Hematopoietic multipotent progenitor cell (in vitro differentiated cells): ENCODE measurements around the gene ALKBH5. TPM values are rescaled to one million over a fixed set of nuclear protein-coding genes. Genes with fewer than 3 reads are reported as not detected.
A peak's percentile ranks its signal among the peaks of the same experiment; 100 is the strongest.
"Not testable (repeated sequence)": the region's sequence is repeated elsewhere in the genome, so short reads cannot be mapped to it uniquely, and the experiment has no call there.

Experiments
- DNase-seq, 3 donors: peaks; one replicate each; pipeline ENCODE4 v3.0.0-alpha.2; 2011 to 2015; ENCODE audit warnings: low read depth in 2 of 3, low spot score in 2 of 3
- total RNA-seq: library from RNA; depleted of rRNA; stranded (reverse); fragments of >200 nt; gene quantifications from one replicate; pipeline ENCODE4 v1.2.3, GENCODE V29; 2012

Gene ALKBH5
- total RNA-seq, 1 donor, result 104 TPM

DNA sequence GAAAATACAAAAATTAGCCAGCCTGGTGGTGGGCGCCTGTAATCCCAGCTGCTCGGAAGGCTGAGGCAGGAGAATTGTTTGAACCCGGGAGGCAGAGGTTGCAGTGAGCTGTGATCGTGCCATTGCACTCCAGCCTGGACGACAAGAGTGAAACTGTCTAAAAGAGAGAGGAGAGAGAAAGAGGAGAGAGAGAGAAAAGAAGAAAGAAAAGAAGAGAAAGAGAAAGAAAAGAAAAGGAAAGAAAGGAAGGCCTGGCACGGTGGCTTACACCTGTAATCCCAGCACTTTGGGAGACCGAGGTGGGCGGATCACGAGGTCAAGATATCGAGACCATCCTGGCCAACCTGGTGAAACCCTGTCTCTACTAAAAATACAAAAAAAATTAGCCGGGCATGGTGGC, 33.3 kb downstream of the ALKBH5 start:
- not testable (repeated sequence) for DNase-seq

DNA sequence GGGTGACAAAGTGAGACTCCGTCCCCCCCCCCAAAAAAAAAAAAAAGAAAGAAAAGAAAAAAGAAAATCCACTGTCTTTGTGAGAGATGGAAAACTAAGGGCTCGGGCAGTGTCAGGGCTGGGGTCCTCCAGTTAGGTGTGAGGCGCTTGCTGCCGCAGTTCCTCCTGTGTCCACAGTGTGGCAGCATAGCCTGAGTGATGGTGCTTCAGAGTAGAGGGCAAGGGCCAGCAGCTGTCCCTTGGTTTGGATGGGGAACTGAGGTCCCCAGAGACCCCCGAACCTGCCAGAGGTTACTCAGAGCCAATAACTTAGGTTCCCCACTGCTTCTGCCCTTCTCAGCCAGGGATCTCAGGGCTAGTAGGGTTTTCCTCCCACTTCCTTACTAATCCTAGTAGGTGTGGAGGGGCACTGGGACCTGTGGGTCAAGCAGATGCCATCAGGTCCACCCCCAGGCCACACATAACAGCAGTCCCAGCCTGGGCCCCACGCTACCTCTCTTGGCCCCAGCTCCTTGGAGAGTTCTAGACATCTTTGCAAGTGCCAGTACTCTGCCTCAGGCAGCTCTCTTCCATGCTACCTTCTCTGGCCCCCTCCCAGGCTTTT, 33.9 kb downstream of the ALKBH5 start:
- DNase-seq, result peak; percentile 37 to 73 (median 52)

DNA sequence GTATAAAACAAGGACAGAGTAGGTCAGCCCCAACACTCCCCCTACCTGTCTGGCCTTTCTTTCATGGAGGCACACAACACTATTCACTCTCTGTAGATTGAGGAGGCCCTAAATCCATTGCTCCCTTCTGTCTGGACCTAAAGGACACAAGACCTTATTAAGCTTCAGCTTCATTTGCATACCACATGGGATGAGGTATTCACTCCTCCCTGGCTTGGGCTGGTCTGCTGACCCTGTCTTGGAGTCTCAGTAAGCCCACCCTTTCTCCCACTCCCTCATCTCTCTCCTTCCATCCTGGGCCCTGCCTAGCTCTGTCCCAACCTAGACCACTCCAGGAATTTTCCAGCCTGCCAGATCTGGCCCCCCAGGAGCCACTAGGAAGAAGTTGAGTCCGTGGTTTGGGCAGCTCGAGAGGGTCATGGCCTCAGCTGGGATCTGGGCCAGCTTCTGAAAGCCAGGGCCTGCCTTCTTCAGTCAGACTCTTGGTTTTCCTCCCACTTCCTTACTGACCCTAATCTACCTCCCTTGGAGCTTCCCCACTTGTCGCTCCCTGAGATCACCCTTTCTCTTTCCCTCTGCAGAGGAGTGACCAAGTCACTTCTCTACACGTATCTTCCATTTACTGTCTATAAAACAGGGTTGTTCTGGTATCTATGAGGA, 35.3 kb downstream of the ALKBH5 start:
- DNase-seq, result no peak

DNA sequence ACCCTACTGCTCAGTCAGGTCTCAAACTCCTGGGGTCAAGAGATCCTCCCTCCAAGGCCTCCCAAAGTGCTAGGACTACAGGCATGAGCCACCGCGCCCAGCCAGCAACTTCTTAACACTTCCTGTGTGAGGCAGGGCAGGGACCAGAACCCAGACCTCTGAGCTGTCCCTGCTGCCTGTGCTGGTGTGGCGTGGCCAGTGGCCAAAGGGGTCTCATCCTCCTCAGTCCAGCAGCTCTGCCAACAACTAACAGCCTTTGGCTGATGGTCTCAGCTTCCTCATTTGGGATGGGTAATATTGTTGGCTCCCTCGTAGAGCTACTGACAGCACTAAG, 40.4 kb downstream of the ALKBH5 start:
- DNase-seq, result no peak

DNA sequence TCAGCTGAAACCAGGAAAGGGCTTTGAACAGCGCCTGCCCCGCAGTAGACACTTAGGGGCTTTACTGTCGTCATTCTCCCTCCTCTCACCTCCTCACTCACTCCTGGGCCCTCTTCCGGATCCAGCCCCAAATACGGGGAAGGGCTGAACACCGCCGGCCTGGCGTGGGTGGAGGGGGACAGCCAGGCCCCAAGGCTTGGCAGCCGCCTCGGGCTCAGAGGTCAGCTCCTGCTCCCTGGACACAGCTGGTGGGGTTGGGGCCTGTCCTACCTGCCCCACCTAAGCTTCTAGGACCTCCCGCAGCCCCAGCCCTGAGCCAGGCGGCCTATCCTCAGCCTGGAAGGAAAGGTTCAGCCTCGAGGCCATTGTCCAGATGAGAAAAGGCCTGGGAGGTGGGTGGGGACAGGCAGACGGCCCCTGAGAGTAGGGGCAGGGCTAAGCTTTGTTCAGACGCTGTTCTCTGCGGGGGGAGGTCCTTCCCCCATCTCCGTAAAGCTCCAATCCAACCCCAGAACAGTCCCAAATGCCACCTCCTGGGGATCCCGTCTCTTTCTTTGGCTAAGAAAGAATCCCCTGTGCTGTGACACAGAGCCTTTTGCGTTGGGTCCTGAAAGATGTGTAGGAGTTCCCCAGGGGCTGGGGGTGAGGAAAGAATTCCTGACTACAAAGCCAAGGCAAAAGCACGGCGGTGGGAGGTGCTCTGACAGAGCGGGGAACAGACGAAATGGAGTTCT, 40.9 kb downstream of the ALKBH5 start:
- no peak for DNase-seq

DNA sequence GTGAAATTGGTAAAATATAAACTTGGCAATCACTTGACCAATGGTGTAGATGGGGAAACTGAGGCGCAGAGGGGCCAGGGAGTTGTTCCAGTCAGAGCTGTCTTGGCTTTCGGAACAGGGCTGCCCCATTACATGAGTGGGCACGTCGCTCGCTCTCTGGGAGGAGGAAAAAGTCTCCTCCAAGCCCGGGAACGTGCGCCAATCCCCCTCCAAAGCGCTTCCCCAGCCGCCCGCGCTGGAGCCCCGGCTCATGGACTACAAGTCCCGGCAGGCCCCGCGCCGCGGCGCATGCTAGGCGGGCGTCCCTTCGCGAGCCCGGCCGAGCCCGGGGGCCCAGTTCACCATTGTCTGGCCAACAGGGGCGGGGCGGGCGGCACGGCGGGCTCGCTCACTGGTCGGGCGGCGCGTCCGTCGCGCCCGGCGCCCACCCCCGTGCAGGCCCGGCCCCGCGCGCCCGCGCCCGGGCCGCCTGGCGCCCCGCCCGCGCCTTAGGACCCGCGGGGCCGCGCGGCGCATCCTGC, 41.6 kb downstream of the ALKBH5 start, which contains the start of gene LLGL1:
Gene LLGL1, plus strand, starts transcription at position 515 of the 521 bp plus-strand sequence. CDS start 48 bp downstream, outside the sequence.
- DNase-seq, result peak; percentile 85 to 96 (median 95)

DNA sequence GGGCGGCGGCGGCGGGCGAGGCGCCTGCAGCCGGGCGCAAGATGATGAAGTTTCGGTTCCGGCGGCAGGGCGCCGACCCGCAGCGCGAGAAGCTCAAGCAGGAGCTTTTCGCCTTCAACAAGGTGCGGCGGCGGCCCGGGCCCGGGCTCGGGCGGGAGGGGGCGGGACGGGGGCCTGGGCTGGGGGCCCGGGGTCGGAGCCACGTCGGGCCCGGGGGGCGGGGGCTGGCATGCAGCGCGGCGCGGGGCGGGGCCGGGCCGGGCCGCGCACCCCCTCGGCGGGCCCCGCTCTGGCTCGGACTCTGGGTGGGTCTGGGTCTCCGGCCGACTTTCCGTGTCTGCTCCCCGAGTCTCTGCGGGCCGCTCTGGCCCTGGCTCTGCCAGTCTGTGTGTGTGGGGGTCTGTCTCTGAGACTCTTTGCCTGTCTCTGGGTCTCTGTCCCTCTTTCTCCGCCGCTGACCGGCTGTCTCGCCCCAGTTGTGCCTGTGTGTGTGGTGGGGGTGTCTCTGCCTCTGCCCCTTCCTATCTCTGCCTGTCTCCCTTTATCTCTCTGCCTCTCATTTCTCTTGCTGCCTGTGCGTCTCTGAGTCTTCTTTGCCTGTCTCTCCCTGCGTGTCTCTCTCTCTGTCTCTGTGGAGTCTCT, 42.1 kb downstream of the ALKBH5 start:
- peak in 1 of 3 donors; percentile 11 for DNase-seq

DNA sequence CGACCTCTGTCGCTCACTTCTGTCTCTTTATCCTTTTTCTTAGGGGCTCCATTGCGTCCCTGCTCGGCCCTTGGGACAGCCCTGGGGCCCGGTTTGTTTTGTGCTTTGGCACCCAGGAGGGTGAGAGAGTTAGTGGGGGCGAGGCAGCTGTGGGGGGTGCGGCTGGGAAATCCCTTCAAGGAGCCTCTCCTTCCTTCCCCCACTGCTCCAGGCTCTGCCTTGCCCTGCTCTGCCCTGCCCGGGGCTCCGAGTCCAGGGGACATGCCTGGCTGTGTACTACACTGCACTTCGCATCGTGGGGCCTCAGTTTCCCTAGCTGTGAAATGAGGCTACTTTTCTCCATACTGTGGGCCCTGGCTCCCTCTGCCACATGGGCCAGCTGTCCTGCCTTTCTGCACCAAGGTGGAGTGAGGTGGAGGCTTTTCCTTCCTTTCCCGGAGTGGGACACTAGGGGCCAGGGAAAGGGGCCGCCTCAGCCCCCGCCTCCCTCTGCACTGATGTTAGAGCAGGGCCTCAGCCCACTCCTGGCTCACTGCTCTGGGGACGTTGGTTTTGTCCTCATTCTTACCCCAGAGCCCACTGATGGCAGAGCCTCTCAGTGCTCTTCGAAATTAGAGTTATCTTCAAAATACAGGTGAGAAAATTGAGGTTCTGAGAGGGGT, 42.8 kb downstream of the ALKBH5 start:
- DNase-seq, result no peak

DNA sequence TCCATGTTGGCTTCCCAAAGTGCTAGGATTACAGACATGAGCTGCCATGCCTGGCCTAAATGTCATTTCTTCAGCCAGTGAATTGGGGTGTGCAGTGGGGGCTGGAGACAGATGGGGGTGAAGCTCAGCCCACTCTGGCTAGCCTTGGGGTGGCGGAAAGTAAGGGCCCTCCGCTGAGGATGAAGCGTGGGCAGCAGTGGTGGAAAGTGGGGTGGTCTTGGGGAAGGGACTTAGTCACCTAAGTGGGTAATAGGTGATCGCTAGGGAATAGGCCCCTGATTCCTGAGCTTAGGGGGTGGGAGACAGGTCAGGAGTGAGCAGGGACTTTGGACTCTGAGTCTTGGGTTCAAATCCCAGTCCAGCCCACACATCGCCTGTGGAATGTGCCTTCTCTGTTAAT, 44.0 kb downstream of the ALKBH5 start:
- DNase-seq, result no peak

DNA sequence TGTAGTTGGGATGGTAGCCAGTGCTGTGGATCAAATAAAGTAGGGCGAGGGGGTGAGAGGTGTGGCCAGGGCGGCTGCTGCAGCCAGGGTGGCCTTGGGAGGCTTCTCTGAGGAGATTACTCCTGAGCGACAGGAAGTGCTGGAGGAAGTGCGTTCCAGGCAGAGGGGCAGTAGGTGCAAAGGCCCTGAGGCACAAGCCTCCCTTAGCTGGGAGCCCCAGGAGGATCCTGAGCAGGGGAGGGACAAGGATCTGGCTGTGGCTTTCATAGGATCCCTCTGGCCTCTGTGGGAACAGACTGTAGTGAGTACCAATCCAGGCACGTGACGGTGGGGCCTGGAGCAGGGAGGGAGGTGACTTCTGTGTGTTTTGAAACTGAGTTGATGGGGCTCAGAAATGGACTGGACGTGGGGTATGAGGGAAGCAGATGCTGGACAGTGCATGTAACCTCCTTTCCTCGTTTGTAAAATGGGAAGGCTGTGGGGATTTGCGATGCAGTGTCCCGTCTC, 44.6 kb downstream of the ALKBH5 start:
- no peak for DNase-seq

DNA sequence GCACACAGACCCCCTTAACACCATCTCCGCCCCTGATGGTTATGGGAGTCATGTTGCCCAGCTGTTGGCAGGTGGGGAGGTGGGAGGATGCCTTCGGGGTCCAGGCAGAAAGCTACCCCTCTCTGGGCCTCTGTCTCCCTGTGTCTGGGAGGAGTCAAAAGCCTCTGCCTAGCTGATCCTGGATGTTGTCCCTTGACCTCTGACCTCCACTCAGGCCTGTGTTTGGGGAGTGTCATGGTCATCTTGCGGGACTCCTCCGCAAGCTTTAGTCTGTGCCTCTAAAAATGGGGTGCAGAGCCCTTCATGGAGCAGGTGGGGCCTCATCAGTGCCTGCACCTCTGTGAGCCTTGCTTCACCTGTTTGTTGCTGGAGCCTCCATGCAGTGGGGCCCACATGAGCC, 45.6 kb downstream of the ALKBH5 start:
- no peak for DNase-seq

DNA sequence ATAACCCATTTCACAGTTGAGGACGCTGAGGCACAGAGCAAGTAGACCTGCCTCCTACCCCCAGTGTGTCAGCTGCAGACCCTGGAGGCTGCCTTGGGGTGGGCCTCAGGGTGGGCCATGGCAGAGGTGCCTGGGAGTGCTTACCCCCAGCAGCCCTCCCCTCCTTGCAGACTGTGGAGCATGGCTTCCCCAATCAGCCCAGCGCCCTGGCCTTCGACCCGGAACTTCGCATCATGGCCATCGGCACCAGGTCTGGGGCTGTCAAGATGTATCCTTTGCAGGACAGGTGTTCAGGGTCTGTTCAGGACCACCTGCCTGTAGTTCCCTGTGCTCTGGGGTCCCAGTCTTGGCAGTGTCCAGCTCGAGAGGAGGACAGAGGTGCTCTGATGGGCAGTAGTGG, 46.1 kb downstream of the ALKBH5 start:
- DNase-seq, result no peak

DNA sequence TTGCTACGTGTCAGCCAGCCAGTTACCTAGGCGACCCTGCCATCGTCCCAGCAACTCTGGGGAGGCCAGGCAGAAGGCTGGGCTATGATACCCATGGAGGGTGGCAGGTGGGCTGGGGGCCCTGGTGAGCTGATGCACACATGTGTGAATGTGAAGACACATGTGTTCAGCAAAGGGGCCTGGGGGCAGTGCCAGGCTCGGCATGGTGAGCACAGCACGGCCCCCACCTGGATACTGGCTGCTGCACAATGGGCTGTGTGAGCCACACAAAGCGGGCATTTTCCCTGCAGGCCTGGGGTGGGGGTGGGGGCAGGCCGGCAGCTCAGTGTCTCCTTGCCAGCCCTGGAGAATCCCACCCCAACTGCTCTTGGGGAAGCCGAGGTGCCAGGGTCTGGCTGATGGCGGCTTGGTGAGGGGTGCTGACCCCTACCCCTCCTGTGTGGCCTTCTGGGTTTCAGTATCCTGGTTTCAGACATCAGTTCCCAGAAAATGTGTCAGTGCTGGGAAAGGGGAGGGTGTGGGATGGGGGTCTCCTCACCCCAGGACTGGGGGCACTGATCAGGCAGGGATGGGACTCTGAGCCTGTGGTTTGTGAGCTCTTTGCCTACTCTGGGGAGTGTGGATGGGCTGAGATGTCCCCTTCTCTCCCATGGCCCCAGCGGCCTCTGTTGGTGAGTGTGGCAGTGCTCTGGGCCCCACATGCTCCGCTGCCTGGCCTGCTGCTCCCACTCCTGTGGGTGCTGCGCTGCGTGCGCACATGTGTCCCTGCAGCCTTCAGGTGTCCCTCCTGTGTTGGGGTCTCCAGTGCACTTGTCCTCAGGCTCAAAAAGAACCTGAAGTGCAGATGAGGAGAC, 46.9 kb downstream of the ALKBH5 start:
- DNase-seq, result no peak

DNA sequence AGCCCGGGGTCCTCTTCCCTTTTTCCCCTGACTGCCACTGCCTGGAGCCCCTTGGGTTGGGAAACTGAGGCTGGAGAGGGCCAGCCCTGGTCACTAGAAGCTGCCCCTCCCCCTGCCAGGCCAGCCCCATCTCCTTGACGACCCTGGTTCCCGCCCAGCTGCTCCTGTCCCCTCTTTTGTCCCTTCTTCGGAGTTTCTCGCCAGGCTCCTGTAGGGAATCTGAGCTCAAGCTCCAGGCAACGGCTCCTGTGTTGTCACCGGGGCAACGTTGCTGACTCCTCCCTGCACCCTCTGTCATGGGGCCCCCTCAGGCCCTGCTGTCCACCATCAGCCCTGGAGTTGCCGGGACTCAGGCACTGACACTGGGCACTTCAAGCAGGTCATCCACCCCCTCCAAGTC, 47.5 kb downstream of the ALKBH5 start:
- no peak for DNase-seq

DNA sequence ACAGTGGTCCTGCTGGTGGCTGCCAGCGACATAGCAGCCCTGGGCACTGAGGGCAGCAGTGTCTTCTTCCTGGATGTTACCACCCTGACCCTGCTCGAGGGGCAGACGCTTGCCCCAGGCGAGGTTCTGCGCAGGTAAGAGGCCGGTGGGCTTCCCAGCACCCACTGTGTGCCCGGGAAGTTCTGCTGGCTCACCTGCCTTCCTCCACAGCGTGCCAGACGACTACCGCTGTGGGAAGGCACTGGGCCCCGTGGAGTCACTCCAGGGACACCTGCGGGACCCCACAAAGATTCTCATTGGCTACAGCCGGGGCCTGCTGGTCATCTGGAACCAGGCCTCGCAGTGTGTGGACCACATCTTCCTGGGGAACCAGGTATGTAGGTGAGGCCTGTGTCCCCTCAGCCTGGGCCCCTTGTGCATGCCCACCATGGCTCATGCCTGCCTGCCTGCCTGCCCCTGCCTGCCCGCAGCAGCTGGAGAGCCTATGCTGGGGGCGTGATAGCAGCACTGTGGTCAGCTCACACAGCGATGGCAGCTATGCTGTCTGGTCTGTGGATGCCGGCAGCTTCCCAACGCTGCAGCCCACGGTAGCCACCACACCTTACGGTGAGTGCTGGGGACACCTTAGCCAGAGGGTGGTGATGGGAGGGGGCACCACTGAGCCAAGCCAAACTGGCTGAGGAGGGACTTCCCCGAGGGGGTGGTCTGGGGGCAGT, 50.3 kb downstream of the ALKBH5 start:
- DNase-seq, result no peak

DNA sequence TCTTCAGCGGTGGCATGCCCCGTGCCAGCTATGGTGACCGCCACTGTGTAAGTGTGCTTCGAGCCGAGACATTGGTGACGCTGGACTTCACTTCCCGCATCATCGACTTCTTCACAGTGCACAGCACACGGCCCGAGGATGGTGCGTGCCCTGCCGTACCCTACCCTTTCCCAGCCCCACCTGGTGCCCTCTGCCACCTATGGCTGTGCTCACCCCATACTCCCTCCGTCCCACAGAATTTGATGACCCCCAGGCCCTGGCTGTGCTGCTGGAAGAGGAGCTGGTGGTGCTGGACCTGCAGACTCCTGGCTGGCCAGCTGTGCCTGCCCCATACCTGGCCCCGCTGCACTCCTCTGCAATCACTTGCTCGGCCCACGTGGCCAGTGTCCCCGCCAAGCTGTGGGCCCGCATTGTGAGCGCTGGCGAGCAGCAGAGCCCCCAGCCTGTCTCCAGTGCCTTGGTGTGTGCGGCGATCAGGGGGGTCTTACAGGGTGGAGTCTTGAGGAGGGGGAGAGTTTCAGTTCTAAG, 51.3 kb downstream of the ALKBH5 start:
- no peak for DNase-seq

DNA sequence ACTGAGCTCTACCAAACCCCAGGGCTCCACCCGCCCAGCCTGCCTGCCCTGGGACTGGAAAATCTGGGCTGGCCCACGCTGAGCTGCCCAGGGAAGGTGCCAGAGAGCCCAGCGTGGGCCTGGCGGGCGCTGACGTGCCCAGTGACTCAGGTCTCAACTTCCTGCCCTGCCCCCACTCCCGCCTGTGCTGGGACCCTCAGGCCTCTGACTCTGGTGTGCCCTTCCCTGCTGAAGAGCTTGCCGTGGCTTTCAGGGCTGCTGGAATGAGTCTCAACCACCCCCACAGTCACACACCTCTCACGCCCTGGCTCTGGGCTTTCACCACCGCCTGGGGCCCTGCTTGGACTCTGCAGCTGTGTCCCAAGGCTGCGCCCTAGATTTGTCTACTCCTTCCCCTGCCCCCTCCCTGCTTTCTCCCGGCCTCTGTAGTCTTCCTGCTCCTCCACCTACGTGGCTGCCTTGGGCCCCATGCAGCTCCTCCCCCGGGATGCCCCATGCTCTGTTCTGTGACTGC, 52.2 kb downstream of the ALKBH5 start:
- DNase-seq, result no peak

DNA sequence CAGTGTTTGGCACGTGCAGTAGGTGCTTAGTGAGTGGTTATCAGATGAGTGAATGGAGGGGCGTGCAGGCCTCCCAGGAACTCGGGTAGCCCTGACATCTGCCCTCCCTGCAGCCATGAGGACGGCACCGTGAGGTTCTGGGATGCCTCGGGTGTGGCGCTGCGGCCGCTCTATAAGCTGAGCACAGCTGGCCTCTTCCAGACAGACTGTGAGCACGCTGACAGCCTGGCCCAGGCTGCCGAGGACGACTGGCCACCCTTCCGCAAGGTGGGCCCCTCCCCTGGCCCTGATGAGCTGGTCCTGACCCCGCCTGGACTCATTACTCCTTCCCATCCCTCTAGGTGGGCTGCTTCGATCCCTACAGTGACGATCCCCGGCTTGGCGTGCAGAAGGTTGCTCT, 52.9 kb downstream of the ALKBH5 start:
- no peak for DNase-seq

DNA sequence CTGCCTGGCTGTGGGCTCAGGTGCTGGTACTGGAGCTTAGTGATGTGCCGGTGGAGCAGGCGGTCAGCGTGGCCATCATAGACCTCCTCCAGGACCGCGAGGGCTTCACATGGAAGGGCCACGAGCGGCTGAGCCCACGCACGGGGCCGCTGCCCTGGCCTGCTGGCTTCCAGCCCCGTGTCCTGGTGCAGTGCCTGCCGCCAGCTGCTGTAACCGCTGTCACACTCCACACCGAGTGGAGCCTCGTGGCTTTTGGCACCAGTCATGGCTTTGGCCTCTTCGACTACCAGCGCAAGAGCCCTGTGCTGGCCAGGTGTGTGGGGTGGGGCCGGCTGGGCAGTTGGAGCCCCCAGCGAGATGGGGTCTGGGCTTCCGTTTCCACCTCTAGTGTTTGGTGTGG, 53.8 kb downstream of the ALKBH5 start:
- DNase-seq, result no peak
